Muscle of arm (tissue), 12 donors: ENCODE measurements around the gene F2RL1. TPM values are rescaled to one million over a fixed set of nuclear protein-coding genes. Genes with fewer than 3 reads are reported as not detected.
A peak's percentile ranks its signal among the peaks of the same experiment; 100 is the strongest.
"Not testable (repeated sequence)": the region's sequence is repeated elsewhere in the genome, so short reads cannot be mapped to it uniquely, and the experiment has no call there.

Experiments
- DNase-seq: peaks from one replicate; pipeline ENCODE4 v3.0.0-alpha.2; 2013
- polyA plus RNA-seq, 12 donors: library from polyadenylated mRNA; unstranded; fragments of 120-200 nt; gene quantifications; one replicate each; pipeline ENCODE4 v1.2.1, GENCODE V29; 2013; ENCODE audit not compliant: insufficient read length in 12 of 12

Gene F2RL1
- polyA plus RNA-seq, 12 donors = 0.13 to 13.1 (median 0.42) TPM; not detected in 1

GRCh38 chr5:76849419-76850291, 30.8 kb downstream of the F2RL1 start, which contains the start of gene S100Z:
Gene S100Z, plus strand, starts transcription at chr5:76850014. Its CDS starts 25,346 bp downstream, at chr5:76875360.
- no peak for DNase-seq

GRCh38 chr5:76850543-76851145, 31.8 kb downstream of the F2RL1 start:
- no peak for DNase-seq

- no peak for DNase-seq
Measured at GRCh38 chr5:76851728-76852369, 33.0 kb downstream of the F2RL1 start.

- DNase-seq = no peak
Measured at GRCh38 chr5:76852772-76853171, 33.9 kb downstream of the F2RL1 start.

GRCh38 chr5:76853741-76854140, 34.9 kb downstream of the F2RL1 start:
- DNase-seq = not testable (repeated sequence)

- DNase-seq = no peak
Measured at GRCh38 chr5:76854644-76855043, 35.8 kb downstream of the F2RL1 start.

- not testable (repeated sequence) for DNase-seq
Measured at GRCh38 chr5:76855501-76855900, 36.7 kb downstream of the F2RL1 start.

- DNase-seq = no peak
Measured at GRCh38 chr5:76855961-76856360, 37.1 kb downstream of the F2RL1 start.

- DNase-seq = not testable (repeated sequence)
Measured at GRCh38 chr5:76856800-76857199, 38.0 kb downstream of the F2RL1 start.

GRCh38 chr5:76859591-76860247, 40.9 kb downstream of the F2RL1 start:
- no peak for DNase-seq

GRCh38 chr5:76861612-76862011, 42.8 kb downstream of the F2RL1 start:
- DNase-seq = no peak

GRCh38 chr5:76863001-76863400, 44.2 kb downstream of the F2RL1 start:
- no peak for DNase-seq

- no peak for DNase-seq
Measured at GRCh38 chr5:76866503-76866902, 47.7 kb downstream of the F2RL1 start.

GRCh38 chr5:76867038-76867437, 48.2 kb downstream of the F2RL1 start:
- DNase-seq = no peak

GRCh38 chr5:76867827-76868693, 49.2 kb downstream of the F2RL1 start:
- DNase-seq = peak; percentile 59

GRCh38 chr5:76870046-76870445, 51.2 kb downstream of the F2RL1 start:
- no peak for DNase-seq

GRCh38 chr5:76874088-76874581, 55.3 kb downstream of the F2RL1 start:
- DNase-seq = no peak
